ENCODE measurements around the gene TAGLN3.

Gene TAGLN3

DNA sequence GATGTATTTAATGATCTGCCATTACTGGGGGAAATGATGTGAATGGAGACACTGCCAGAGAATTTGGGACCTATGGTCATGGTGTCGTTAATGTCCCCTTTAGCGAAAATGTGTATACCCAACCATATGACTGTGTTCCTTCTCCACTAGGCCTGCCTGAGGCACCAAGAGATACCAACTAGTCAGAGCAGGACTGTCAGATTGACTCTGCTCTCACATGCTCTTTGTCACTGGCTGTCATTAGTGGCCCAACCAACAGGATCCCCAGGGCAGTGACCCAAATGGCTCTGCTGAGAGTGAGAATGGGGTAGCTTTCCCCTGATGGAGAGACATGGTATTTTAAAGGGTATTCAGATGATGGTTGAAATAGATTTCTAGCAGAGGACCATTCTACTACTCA, 2.8 kb downstream of the TAGLN3 start:
- H3K4me3 ChIP-seq (ENCODE audit: low read length), result no peak overlapping the region

DNA sequence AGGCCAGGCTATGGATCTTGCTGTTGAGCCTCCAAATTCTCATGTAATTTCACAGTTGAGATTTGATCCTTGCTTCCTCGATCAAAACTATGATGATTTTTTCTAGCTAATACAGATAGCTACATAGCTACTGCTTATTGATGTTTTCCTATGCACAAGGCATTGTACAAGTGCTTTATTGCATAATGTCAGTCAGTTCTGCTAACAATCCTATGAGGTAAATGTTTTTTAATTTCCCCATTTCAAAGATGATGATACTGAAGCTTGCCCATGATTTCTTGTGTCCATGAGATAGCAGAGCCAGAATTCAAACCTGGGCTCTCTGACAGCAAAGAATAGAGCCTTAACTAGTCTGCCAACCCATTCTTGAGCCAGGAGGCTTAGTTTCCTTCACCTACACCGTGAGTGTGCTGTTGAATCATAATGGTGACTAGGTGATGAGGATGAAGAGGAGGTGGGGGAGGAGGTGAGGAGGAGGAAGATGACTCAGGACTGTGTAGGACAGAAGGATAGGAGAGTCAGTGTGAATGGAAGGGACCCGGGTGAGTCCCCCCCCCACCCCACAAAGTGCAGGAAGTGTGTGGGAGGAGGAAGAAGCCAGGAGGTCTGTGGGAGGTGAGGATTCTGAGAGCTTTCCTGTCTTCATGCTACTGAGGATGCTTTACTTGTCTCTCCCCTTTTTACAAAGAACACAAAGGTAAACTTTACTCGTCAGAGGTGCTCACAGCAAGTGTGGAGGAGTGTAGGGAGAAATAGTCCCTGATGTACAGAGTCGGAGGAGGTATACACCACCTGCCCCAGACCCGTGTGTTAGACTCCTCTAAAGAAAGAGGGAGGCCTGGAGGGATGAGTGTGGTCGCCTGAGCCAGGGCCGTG, 3.6 kb downstream of the TAGLN3 start:
- Histone ChIP-seq H3K4me3 (ENCODE audit: low read length) (no peak overlapping the region), H2AFZ (ENCODE audit: low read depth, low read length) (no peak overlapping the region), H3K36me3 (replicated peaks; ENCODE audit: low read depth, low read length) (no peaks in the 10 kb centered on the region), H4K20me1 (ENCODE audit: insufficient read depth, low read length) (no peaks in the 10 kb centered on the region), H3K9ac (ENCODE audit: low read length) (no peak overlapping the region), H3K9me3 (ENCODE audit: insufficient read depth, low read length) (no peaks in the 10 kb centered on the region), H3K27ac (ENCODE audit: low read length) (no peak overlapping the region), H3K4me1 (ENCODE audit: low read length) (peaks cover 12% of the 10 kb centered on the region), H3K27me3 (ENCODE audit: low read depth, low read length) (peaks cover 12% of the 10 kb centered on the region; the same call in 1 of the 2 replicates), H3K79me2 (ENCODE audit: low read length) (no peaks in the 10 kb centered on the region), H3K4me2 (ENCODE audit: low read length) (no peak overlapping the region)
- no peak for TF ChIP-seq EZH2phosphoT487 (IDR thresholded peaks at IDR 0.05; ENCODE audit: low read depth)
- TF ChIP-seq, protein P1, sequence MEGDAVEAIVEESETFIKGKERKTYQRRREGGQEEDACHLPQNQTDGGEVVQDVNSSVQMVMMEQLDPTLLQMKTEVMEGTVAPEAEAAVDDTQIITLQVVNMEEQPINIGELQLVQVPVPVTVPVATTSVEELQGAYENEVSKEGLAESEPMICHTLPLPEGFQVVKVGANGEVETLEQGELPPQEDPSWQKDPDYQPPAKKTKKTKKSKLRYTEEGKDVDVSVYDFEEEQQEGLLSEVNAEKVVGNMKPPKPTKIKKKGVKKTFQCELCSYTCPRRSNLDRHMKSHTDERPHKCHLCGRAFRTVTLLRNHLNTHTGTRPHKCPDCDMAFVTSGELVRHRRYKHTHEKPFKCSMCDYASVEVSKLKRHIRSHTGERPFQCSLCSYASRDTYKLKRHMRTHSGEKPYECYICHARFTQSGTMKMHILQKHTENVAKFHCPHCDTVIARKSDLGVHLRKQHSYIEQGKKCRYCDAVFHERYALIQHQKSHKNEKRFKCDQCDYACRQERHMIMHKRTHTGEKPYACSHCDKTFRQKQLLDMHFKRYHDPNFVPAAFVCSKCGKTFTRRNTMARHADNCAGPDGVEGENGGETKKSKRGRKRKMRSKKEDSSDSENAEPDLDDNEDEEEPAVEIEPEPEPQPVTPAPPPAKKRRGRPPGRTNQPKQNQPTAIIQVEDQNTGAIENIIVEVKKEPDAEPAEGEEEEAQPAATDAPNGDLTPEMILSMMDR (IDR thresholded peaks at IDR 0.05; ENCODE audit: low read depth, low read length), result no peak

More for the DNA sequence above, 2.8 kb downstream of the TAGLN3 start:
- Histone ChIP-seq H4K20me1 (ENCODE audit: insufficient read depth, low read length) (no peaks in the 10 kb centered on the region), H3K9ac (ENCODE audit: low read length) (no peak overlapping the region), H3K27me3 (ENCODE audit: low read depth, low read length) (peaks cover 12% of the 10 kb centered on the region; the same call in 1 of the 2 replicates), H2AFZ (ENCODE audit: low read depth, low read length) (no peak overlapping the region), H3K9me3 (ENCODE audit: insufficient read depth, low read length) (no peaks in the 10 kb centered on the region), H3K27ac (ENCODE audit: low read length) (no peak overlapping the region), H3K4me2 (ENCODE audit: low read length) (no peak overlapping the region), H3K79me2 (ENCODE audit: low read length) (no peaks in the 10 kb centered on the region), H3K4me1 (ENCODE audit: low read length) (peaks cover 12% of the 10 kb centered on the region), H3K36me3 (replicated peaks; ENCODE audit: low read depth, low read length) (no peaks in the 10 kb centered on the region)
- TF ChIP-seq, protein P1 (IDR thresholded peaks at IDR 0.05; ENCODE audit: low read depth, low read length), result no peak
- no peak for TF ChIP-seq EZH2phosphoT487 (IDR thresholded peaks at IDR 0.05; ENCODE audit: low read depth)

DNA sequence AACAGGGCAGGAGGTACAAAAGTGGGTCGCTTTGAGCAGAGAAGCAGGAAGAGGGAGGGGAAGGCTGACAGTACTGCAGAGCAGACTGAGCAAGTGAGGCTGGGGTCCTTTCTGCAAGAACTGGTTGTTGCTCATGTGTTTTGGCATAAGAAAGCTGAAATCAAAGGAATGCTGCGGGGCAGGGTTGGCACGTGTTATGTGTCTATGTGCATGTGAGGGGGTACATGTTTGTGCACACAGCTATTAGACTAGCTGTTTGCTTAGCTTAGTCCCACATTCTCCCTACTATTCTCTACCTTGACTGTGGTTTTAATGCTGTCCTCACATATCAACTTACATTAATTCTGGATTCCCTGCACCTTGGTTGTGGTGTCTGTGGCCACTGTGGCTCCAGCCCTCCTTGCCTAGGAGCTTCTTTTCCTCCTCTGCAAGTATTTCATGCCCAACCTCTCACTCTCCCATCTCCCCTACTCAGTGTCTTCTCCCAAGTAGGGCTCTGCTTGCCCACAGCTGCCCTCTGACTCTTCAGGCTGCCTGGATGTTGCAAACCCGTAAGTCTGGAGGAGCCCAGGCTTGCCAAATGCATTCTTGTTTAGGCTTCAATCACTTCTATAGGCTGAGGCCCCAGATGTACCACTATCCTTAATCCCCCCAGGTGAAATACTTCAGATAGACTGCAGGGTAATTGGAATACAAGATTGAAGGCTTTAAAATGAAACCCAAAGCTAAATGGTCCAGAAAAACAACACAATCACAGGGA, 4.8 kb downstream of the TAGLN3 start:
- H3K9ac ChIP-seq (ENCODE audit: low read length), result no peak overlapping the region

More for the DNA sequence above, 4.8 kb downstream of the TAGLN3 start:
- H3K27ac ChIP-seq (ENCODE audit: low read length), result no peak overlapping the region
- H3K4me3 ChIP-seq (ENCODE audit: low read length), result no peak overlapping the region
- H3K79me2 ChIP-seq (ENCODE audit: low read length), result no peaks in the 10 kb centered on the region
- H3K4me1 ChIP-seq (ENCODE audit: low read length), result peaks cover 11% of the 10 kb centered on the region
- peaks cover 12% of the 10 kb centered on the region; the same call in 1 of the 2 replicates for H3K27me3 ChIP-seq (ENCODE audit: low read depth, low read length)
- H3K9me3 ChIP-seq (ENCODE audit: insufficient read depth, low read length), result no peaks in the 10 kb centered on the region
- no peak overlapping the region for H2AFZ ChIP-seq (ENCODE audit: low read depth, low read length)
- TF ChIP-seq, protein P1 (IDR thresholded peaks at IDR 0.05; ENCODE audit: low read depth, low read length), result no peak
- no peak for TF ChIP-seq EZH2phosphoT487 (IDR thresholded peaks at IDR 0.05; ENCODE audit: low read depth)
- no peaks in the 10 kb centered on the region for H4K20me1 ChIP-seq (ENCODE audit: insufficient read depth, low read length)
- no peaks in the 10 kb centered on the region for H3K36me3 ChIP-seq (replicated peaks; ENCODE audit: low read depth, low read length)
- no peak overlapping the region for H3K4me2 ChIP-seq (ENCODE audit: low read length)

Data from OCI-LY3 (cell line).